Activated T-cell treated with anti-CD3 and anti-CD28 coated beads, Interleukin-2, amount 50 U/mL, for 72 hours (primary cell): Measurements from ENCODE around the gene TLX3. TPM values are rescaled to one million over a fixed set of nuclear protein-coding genes. Genes with fewer than 3 reads are reported as not detected.
A peak's percentile ranks its signal among the peaks of the same experiment; 100 is the strongest.

Experiments
- ATAC-seq, 2 donors: fragments of 150-1000 bp; cut with Tn5 transposase; replicated peaks in 1 of 2; 2 replicates each; pipeline ENCODE4 v1.10.0; 2021; ENCODE audit warnings: moderate library complexity in 2 of 2, mild to moderate bottlenecking in 1 of 2
- DNase-seq, 2 donors: peaks; one replicate each; pipeline ENCODE4 v3.0.0; 2021 to 2022; ENCODE audit warnings: mixed read lengths in 1 of 2
- H3K27ac Mint-ChIP-seq: one replicate; pipeline ENCODE4 v1.8.0; 2022; ENCODE audit warnings: mild to moderate bottlenecking, moderate library complexity, mixed read lengths
- H3K27me3 Mint-ChIP-seq: one replicate; pipeline ENCODE4 v1.8.0; 2022; ENCODE audit warnings: low read depth, mixed read lengths
- H3K36me3 Mint-ChIP-seq, 2 donors: one replicate each; pipeline ENCODE4 v1.8.0; 2022; ENCODE audit warnings: mixed read lengths in 2 of 2, mild to moderate bottlenecking in 1 of 2; ENCODE audit not compliant: insufficient read depth in 2 of 2
- H3K4me1 Mint-ChIP-seq: one replicate; pipeline ENCODE4 v1.8.0; 2022; ENCODE audit warnings: low read depth, mixed read lengths
- H3K4me3 Mint-ChIP-seq, 2 donors: one replicate each; pipeline ENCODE4 v1.8.0; 2022; ENCODE audit warnings: mild to moderate bottlenecking in 2 of 2, mixed read lengths in 2 of 2, moderate library complexity in 2 of 2
- H3K9me3 Mint-ChIP-seq, 2 donors: one replicate each; pipeline ENCODE4 v1.8.0; 2022; ENCODE audit warnings: mixed read lengths in 2 of 2
- total RNA-seq, 2 donors: library from RNA; stranded (reverse); gene quantifications; one replicate each; pipeline ENCODE4 v1.2.3, GENCODE V29; 2022

The TLX3 gene
- total RNA-seq, 2 donors from 2014 or later = not detected

GRCh38 chr5:171321447-171321846 lies 12.4 kb downstream of the TLX3 start:
- H3K4me1 Mint-ChIP-seq = no peaks in the 10 kb centered on the region
- DNase-seq (no peak), ATAC-seq (no peak)
- H3K27me3 Mint-ChIP-seq = peaks cover 75% of the 10 kb centered on the region
- no peak overlapping the region for H3K27ac Mint-ChIP-seq
- H3K36me3 Mint-ChIP-seq = no peaks in the 10 kb centered on the region
- no peak overlapping the region for H3K4me3 Mint-ChIP-seq
- H3K9me3 Mint-ChIP-seq = no peaks in the 10 kb centered on the region

GRCh38 chr5:171322527-171322926 lies 13.5 kb downstream of the TLX3 start:
- no peak for DNase-seq

GRCh38 chr5:171323007-171323406 lies 14.0 kb downstream of the TLX3 start:
- H3K36me3 Mint-ChIP-seq = no peaks in the 10 kb centered on the region
- H3K4me3 Mint-ChIP-seq = no peak overlapping the region
- H3K27me3 Mint-ChIP-seq = peaks cover 70% of the 10 kb centered on the region
- no peaks in the 10 kb centered on the region for H3K9me3 Mint-ChIP-seq
- no peak overlapping the region for H3K27ac Mint-ChIP-seq
- no peak for DNase-seq
- no peaks in the 10 kb centered on the region for H3K4me1 Mint-ChIP-seq
- ATAC-seq = no peak

More at GRCh38 chr5:171322527-171322926, 13.5 kb downstream of the TLX3 start:
- Mint-ChIP-seq H3K27ac (no peak overlapping the region), H3K36me3 (no peaks in the 10 kb centered on the region), H3K27me3 (peaks cover 70% of the 10 kb centered on the region), H3K4me1 (no peaks in the 10 kb centered on the region), H3K4me3 (no peak overlapping the region), H3K9me3 (no peaks in the 10 kb centered on the region)
- ATAC-seq = no peak

GRCh38 chr5:171323806-171324632 lies 15.0 kb downstream of the TLX3 start:
- no peaks in the 10 kb centered on the region for H3K4me1 Mint-ChIP-seq
- no peaks in the 10 kb centered on the region for H3K36me3 Mint-ChIP-seq
- no peaks in the 10 kb centered on the region for H3K9me3 Mint-ChIP-seq
- ATAC-seq (no peak), DNase-seq (no peak)
- no peak overlapping the region for H3K4me3 Mint-ChIP-seq
- peaks cover 67% of the 10 kb centered on the region for H3K27me3 Mint-ChIP-seq
- no peak overlapping the region for H3K27ac Mint-ChIP-seq

GRCh38 chr5:171330021-171330420 lies 21.0 kb downstream of the TLX3 start:
- no peaks in the 10 kb centered on the region for H3K9me3 Mint-ChIP-seq
- DNase-seq = no peak
- H3K4me1 Mint-ChIP-seq = no peaks in the 10 kb centered on the region
- no peak for ATAC-seq
- H3K4me3 Mint-ChIP-seq = no peak overlapping the region
- peaks cover 46% of the 10 kb centered on the region for H3K27me3 Mint-ChIP-seq
- H3K27ac Mint-ChIP-seq = no peak overlapping the region
- H3K36me3 Mint-ChIP-seq = no peaks in the 10 kb centered on the region

- peaks cover 55% of the 10 kb centered on the region for H3K27me3 Mint-ChIP-seq
Measured at GRCh38 chr5:171335616-171336015, 26.6 kb downstream of the TLX3 start.

GRCh38 chr5:171336521-171337209 lies 27.6 kb downstream of the TLX3 start:
- peak; percentile 35 to 39 for DNase-seq

More at GRCh38 chr5:171335616-171336015, 26.6 kb downstream of the TLX3 start:
- no peaks in the 10 kb centered on the region for H3K36me3 Mint-ChIP-seq
- no peak overlapping the region for H3K4me3 Mint-ChIP-seq
- DNase-seq = no peak
- H3K27ac Mint-ChIP-seq = no peak overlapping the region
- H3K4me1 Mint-ChIP-seq = peaks cover 10% of the 10 kb centered on the region
- no peak for ATAC-seq
- no peaks in the 10 kb centered on the region for H3K9me3 Mint-ChIP-seq

GRCh38 chr5:171337210-171337569 lies 28.1 kb downstream of the TLX3 start:
- Mint-ChIP-seq H3K27ac (no peak overlapping the region), H3K4me3 (peak overlapping the region; percentile 65 to 77), H3K9me3 (no peaks in the 10 kb centered on the region), H3K4me1 (peaks cover 10% of the 10 kb centered on the region), H3K36me3 (no peaks in the 10 kb centered on the region), H3K27me3 (peaks cover 47% of the 10 kb centered on the region)
- DNase-seq (no peak), ATAC-seq (no peak)

More at GRCh38 chr5:171336521-171337209, 27.6 kb downstream of the TLX3 start:
- no peaks in the 10 kb centered on the region for H3K36me3 Mint-ChIP-seq
- H3K27me3 Mint-ChIP-seq = peaks cover 53% of the 10 kb centered on the region
- no peak overlapping the region for H3K27ac Mint-ChIP-seq
- no peaks in the 10 kb centered on the region for H3K9me3 Mint-ChIP-seq
- H3K4me3 Mint-ChIP-seq = peak overlapping the region; percentile 65 to 77
- H3K4me1 Mint-ChIP-seq = peaks cover 10% of the 10 kb centered on the region
- peak; percentile 52 to 58 for ATAC-seq

- peaks cover 10% of the 10 kb centered on the region for H3K4me1 Mint-ChIP-seq
- no peak overlapping the region for H3K4me3 Mint-ChIP-seq
- peaks cover 38% of the 10 kb centered on the region for H3K27me3 Mint-ChIP-seq
- H3K27ac Mint-ChIP-seq = no peak overlapping the region
- H3K36me3 Mint-ChIP-seq = no peaks in the 10 kb centered on the region
- H3K9me3 Mint-ChIP-seq = no peaks in the 10 kb centered on the region
- DNase-seq (no peak), ATAC-seq (no peak)
Measured at GRCh38 chr5:171340042-171340441, 31.0 kb downstream of the TLX3 start.

- DNase-seq (no peak), ATAC-seq (no peak)
- H3K4me1 Mint-ChIP-seq = peaks cover 10% of the 10 kb centered on the region
- H3K9me3 Mint-ChIP-seq = no peaks in the 10 kb centered on the region
- no peak overlapping the region for H3K4me3 Mint-ChIP-seq
- no peaks in the 10 kb centered on the region for H3K36me3 Mint-ChIP-seq
- H3K27ac Mint-ChIP-seq = no peak overlapping the region
- peaks cover 34% of the 10 kb centered on the region for H3K27me3 Mint-ChIP-seq
Measured at GRCh38 chr5:171340491-171340890, 31.4 kb downstream of the TLX3 start.

- H3K36me3 Mint-ChIP-seq = no peaks in the 10 kb centered on the region
- H3K4me3 Mint-ChIP-seq = no peak overlapping the region
- H3K27me3 Mint-ChIP-seq = peaks cover 17% of the 10 kb centered on the region
- peak; percentile 28 to 33 for DNase-seq
- H3K4me1 Mint-ChIP-seq = peaks cover under 1% of the 10 kb centered on the region
- ATAC-seq = peak; percentile 63 to 64
- H3K27ac Mint-ChIP-seq = no peak overlapping the region
- H3K9me3 Mint-ChIP-seq = no peaks in the 10 kb centered on the region
Measured at GRCh38 chr5:171342362-171343111, 33.5 kb downstream of the TLX3 start.

- no peak for DNase-seq
- no peaks in the 10 kb centered on the region for H3K9me3 Mint-ChIP-seq
- H3K27me3 Mint-ChIP-seq = peaks cover 10% of the 10 kb centered on the region
- H3K36me3 Mint-ChIP-seq = no peaks in the 10 kb centered on the region
- H3K27ac Mint-ChIP-seq = no peak overlapping the region
- no peak for ATAC-seq
- no peak overlapping the region for H3K4me3 Mint-ChIP-seq
- no peaks in the 10 kb centered on the region for H3K4me1 Mint-ChIP-seq
Measured at GRCh38 chr5:171344936-171345608, 36.0 kb downstream of the TLX3 start.
